ENCODE results near the gene NT5DC4.

NT5DC4 gene

GRCh38 chr2:112787729-112788393, 67.0 kb downstream of the NT5DC4 start:
- TF ChIP-seq CSDC2 (CRISPR knock-in tag; IDR thresholded peaks at IDR 0.05) (no peak), GLIS3 (CRISPR knock-in tag; IDR thresholded peaks at IDR 0.05) (no peak)
- TF ChIP-seq, protein P1, sequence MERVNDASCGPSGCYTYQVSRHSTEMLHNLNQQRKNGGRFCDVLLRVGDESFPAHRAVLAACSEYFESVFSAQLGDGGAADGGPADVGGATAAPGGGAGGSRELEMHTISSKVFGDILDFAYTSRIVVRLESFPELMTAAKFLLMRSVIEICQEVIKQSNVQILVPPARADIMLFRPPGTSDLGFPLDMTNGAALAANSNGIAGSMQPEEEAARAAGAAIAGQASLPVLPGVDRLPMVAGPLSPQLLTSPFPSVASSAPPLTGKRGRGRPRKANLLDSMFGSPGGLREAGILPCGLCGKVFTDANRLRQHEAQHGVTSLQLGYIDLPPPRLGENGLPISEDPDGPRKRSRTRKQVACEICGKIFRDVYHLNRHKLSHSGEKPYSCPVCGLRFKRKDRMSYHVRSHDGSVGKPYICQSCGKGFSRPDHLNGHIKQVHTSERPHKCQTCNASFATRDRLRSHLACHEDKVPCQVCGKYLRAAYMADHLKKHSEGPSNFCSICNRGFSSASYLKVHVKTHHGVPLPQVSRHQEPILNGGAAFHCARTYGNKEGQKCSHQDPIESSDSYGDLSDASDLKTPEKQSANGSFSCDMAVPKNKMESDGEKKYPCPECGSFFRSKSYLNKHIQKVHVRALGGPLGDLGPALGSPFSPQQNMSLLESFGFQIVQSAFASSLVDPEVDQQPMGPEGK (CRISPR knock-in tag; IDR thresholded peaks at IDR 0.05; ENCODE audit: borderline replicate concordance): no peak
- no peak for ATAC-seq

DNA sequence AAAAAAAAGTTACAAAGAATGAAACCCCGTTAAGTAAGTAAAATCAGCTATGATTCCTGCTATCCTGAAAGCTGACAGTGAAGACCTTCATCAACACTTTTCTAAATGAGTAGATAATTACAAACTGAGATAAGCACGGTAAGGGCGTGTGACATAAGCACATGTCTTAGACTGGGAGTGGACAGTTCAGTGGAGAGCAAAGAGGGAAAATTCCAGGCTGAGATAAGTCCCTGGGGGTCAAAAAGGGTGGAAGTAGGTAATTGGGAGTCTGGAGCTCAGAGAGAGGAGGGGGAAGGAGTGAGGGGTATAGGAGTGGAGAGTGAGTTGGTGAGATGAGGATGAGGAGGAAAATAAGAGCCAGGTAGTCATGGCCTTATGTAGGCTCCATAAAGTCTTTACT, 67.8 kb downstream of the NT5DC4 start:
- TF ChIP-seq ZNF70 (CRISPR knock-in tag; IDR thresholded peaks at IDR 0.05) (no peak), ZNF565 (CRISPR knock-in tag; conservative IDR thresholded peaks at IDR 0.05; ENCODE audit: low read depth) (no peak), ZNF8 (CRISPR knock-in tag; IDR thresholded peaks at IDR 0.05) (no peak), RARB (CRISPR knock-in tag; IDR thresholded peaks at IDR 0.05) (no peak), TCF4 (CRISPR knock-in tag; IDR thresholded peaks at IDR 0.05; ENCODE audit: borderline replicate concordance) (no peak), ZFP30 (CRISPR knock-in tag; IDR thresholded peaks at IDR 0.05) (no peak), ARNTL (CRISPR knock-in tag; IDR thresholded peaks at IDR 0.05; ENCODE audit: borderline replicate concordance, low read depth) (no peak), OSR1 (CRISPR knock-in tag; IDR thresholded peaks at IDR 0.05) (no peak), ZC3H10 (CRISPR knock-in tag; IDR thresholded peaks at IDR 0.05) (no peak), BACH2 (CRISPR knock-in tag; IDR thresholded peaks at IDR 0.05; ENCODE audit: borderline replicate concordance) (no peak), TOX (CRISPR knock-in tag; IDR thresholded peaks at IDR 0.05; ENCODE audit: borderline replicate concordance) (no peak), SNAI2 (CRISPR knock-in tag; IDR thresholded peaks at IDR 0.05) (no peak), CREB5 (CRISPR knock-in tag; IDR thresholded peaks at IDR 0.05; ENCODE audit: low read depth) (no peak), CSDC2 (CRISPR knock-in tag; IDR thresholded peaks at IDR 0.05) (no peak), GLIS3 (CRISPR knock-in tag; IDR thresholded peaks at IDR 0.05) (no peak), ZFP3 (CRISPR knock-in tag; IDR thresholded peaks at IDR 0.05) (no peak), CSRNP3 (CRISPR knock-in tag; IDR thresholded peaks at IDR 0.05) (no peak), PPARA (CRISPR knock-in tag; IDR thresholded peaks at IDR 0.05; ENCODE audit: borderline replicate concordance) (no peak)
- no peak for ATAC-seq

Measured in SK-N-SH treated with all-trans-retinoic acid at 6 μM for 48 hours (cell line).